ENCODE results near the gene TIMM44.

DNA sequence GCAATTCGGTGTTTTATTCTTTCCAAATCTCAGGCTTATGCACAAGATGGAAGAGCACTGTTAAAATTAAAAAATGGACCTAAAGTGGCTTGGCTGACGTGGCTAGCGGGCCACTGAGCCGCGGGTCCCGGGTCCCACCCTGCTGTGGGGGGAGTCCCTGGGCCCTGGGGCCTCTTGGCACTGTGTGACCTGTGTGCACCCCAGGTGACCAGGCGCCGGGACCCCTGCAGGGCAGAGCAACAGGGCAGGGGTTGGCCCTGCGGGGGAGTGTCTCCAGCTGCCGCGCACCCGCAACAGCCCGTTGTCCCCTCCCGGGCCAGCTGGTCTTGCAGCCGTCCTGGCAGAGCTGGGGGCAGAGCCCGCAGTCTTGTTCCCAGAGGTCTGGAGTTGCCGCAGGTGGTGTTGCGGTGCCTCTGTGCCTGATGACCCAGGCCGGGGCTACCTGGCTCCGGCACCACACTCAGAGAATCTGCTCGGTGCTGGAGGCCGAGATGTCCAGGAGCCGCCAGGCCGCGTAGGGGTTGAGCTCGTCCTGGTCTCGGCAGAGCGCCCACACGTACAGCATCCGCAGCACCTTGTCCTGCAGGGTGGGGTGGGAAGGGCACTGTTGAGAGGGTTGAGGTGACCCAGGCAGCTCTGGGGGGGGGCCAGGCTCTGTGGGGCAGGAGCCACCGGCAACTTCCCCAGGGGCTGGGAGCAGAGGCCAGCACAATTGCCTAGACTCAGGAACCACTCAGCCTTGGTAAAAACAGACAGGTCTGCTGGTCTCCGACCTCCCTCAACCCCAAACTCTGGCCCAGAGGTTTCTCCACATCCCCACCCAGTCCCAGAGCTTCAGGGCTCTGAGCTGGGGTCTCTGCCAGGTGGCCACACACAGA is 16.5 kb downstream of the TIMM44 start:
- TF ChIP-seq, protein P1, sequence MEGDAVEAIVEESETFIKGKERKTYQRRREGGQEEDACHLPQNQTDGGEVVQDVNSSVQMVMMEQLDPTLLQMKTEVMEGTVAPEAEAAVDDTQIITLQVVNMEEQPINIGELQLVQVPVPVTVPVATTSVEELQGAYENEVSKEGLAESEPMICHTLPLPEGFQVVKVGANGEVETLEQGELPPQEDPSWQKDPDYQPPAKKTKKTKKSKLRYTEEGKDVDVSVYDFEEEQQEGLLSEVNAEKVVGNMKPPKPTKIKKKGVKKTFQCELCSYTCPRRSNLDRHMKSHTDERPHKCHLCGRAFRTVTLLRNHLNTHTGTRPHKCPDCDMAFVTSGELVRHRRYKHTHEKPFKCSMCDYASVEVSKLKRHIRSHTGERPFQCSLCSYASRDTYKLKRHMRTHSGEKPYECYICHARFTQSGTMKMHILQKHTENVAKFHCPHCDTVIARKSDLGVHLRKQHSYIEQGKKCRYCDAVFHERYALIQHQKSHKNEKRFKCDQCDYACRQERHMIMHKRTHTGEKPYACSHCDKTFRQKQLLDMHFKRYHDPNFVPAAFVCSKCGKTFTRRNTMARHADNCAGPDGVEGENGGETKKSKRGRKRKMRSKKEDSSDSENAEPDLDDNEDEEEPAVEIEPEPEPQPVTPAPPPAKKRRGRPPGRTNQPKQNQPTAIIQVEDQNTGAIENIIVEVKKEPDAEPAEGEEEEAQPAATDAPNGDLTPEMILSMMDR (IDR thresholded peaks at IDR 0.05 in 4 of 5, conservative IDR thresholded peaks at IDR 0.05 in 1 of 5) = no peak
- no peak for TF ChIP-seq POLR2A (IDR thresholded peaks at IDR 0.05)

Data from gastrocnemius medialis (tissue), 4 donors.